ENCODE results near the gene GAMT. TPM values are rescaled to one million over a fixed set of nuclear protein-coding genes. Genes with fewer than 3 reads are reported as not detected.

GAMT gene
- total RNA-seq, 1 donor from 2014 or later = 15.5 TPM

DNA sequence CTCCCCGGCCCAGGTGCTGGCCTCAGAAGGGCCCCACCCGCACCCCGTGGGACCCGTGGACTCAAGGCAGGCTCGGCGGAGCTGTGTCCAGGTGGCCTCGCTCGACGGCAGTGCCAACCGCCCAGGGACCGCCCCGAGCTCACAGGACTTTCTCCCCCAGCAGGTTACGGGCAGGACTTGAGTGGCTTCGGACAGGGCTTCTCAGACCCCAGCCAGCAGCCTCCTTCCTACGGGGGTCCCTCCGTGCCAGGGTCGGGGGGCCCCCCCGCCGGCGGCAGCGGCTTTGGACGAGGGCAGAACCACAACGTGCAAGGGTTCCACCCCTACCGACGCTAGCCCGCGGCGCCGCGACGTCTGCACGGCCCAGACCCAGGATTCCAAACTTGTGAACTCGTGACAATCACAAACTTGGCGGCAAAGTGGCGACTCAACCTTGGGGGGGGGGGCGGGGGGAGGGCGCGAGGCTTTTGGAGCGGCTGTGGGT lies 33.3 kb upstream of the GAMT start:
- FAIRE-seq (no peak), DNase-seq (ENCODE audit: low spot score in 2 of 2) (no peak)

DNA sequence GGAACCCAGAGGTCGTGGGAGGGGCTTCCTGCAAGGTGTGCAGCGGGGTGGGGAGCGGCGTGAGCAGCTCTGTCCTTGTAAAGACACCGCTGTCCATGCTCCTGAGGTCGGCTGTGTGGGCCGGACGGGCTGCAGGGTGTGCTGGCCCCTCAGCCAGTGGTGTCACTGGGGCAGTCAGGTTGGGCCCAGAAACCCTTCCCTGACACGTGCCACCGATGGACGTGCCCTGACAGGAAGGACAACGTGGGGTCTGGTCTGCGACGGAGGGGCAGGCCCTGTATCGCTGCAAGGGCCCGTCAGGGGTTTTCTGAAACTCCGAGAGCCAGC lies 32.7 kb upstream of the GAMT start:
- FAIRE-seq (no peak), DNase-seq (ENCODE audit: low spot score in 2 of 2) (no peak)

DNA sequence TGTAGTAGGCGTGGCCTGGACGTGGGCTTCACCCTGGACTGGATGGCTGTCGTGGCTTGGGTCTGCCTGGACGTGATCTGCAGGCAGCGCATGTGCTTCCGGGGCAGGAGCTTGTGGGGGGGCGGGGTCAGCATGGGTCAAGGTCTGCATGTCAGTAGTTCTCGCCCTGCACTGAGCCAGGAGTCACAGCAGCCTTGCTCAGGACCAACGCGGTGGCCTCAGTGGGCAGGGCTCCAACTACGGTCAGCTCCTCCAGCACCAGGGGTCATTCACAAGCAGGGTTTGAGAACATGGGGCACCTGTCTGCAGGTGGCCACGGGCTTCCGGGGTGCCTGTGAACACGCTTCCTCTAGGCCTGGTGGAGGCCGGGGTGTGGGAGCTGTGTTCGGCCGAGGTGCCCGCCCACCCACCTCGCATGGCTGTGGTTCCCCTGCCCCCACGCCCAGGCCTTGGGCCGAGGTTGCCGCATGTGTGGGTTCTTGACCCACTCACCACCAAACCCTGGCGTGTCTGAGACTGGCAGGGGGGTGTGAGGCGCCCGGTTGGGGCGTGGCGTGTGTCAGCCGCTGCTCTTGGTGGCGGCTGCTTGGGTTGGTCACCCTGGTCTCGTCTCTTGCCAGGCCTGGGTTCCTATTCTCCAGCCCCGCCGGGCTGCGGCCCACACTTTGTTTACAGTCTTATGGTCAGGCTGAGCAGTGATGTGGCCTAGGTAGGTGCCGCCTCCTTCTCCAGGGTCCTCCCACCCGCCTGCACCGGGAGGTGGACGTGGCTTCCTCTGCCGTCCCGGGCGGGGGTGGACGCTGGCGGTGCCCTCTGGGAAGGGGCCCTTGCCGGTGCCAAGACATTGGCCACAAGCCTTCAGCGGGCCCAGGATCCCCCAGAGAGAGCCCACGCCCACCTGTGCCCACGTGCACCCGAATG lies 32.0 kb upstream of the GAMT start:
- DNase-seq (ENCODE audit: low spot score in 2 of 2) = no peak

DNA sequence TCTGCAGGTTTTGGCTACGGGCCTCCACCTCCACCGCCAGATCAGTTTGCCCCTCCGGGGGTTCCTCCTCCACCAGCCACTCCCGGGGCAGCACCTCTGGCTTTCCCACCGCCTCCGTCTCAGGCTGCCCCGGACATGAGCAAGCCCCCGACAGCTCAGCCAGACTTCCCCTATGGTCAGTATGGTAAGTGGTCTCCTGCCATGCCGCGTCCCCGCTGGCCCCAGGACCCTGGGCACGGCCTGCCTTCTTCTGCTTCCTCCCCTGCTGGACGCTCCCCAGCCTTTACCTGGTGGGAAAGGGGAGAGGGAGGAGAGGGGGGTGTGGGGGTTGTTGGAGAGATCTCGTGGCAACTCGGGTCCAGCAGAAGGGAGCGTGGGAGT lies 31.2 kb upstream of the GAMT start:
- FAIRE-seq = no peak

More for the DNA sequence above, 32.0 kb upstream of the GAMT start:
- FAIRE-seq = no peak

DNA sequence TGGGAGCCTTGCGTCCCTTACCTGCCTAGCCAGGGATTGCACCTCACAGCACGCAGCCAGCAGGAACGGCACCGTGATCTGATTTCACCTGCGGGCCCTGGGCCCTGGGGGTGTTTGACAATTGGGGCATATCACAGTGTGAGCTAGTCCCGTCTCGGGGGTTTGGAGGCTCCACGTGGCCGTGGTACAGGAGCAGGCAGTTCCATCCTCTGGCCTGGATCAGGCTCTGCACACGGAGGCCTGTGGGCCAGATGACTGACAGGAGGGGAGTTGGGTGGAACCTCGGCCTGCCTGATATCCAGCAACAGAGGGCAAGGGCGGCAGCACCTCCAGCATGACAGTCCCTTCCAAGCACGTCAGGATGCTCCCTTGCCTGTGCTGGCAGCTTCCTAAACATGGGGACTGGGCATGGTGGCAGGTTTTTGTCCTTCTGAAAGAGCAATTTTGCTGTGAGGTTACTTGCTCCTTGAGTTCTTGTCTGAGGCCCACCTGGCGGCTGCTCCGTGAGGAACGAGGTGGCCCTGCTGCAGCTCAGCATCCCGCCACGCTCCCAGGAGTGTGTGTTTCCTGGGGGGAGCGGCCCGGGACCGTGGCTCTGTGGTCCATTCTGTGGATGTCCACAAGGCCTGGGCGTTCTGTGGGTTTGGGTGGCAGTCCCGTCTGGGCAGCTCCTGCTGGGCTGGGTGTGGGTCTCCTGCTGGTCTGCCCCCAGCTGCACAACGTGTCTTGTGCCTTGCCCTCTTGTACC lies 30.6 kb upstream of the GAMT start:
- FAIRE-seq (no peak), DNase-seq (ENCODE audit: low spot score in 2 of 2) (no peak)

More for the DNA sequence above, 31.2 kb upstream of the GAMT start:
- no peak for DNase-seq (ENCODE audit: low spot score in 2 of 2)

DNA sequence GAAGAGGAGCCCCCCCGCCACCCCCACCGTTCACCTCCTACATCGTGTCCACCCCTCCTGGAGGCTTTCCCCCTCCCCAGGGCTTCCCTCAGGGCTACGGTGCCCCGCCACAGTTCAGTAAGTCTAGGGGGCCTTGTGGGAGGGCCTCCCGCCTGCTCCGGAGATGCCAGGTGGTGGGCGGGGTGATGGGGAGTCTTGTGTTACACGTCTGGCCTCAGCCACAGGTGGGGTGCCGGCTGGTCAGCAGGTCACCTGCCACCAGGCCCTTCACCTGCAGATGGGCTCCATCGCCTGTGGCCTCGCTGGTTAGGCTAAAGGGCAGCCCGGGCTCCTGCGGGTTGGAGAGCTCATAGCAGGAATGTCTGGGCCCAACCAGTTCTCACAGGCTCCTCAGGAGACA lies 28.9 kb upstream of the GAMT start:
- no peak for DNase-seq (ENCODE audit: low spot score in 2 of 2)
- no peak for FAIRE-seq

DNA sequence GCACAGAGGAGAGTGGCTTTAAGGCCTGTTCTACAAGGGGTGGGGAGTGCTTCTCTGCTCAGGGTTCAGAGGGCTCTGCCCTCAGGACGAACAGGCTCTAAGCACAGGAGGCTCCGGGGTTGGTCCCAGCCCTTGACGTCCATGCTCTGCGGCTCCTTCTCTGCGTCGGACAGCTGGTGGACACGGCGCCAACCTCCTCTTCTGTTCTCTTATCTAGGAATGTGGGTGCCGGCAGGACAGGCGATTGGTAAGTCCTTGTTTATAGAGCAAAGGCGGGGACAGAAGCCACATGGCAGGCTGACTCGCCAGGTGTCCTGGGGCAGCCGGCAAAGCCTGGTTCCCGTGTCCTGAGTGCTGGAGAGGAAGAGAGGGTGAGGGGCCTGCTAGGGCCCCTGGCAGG lies 28.4 kb upstream of the GAMT start:
- no peak for DNase-seq (ENCODE audit: low spot score in 2 of 2)
- FAIRE-seq = no peak

DNA sequence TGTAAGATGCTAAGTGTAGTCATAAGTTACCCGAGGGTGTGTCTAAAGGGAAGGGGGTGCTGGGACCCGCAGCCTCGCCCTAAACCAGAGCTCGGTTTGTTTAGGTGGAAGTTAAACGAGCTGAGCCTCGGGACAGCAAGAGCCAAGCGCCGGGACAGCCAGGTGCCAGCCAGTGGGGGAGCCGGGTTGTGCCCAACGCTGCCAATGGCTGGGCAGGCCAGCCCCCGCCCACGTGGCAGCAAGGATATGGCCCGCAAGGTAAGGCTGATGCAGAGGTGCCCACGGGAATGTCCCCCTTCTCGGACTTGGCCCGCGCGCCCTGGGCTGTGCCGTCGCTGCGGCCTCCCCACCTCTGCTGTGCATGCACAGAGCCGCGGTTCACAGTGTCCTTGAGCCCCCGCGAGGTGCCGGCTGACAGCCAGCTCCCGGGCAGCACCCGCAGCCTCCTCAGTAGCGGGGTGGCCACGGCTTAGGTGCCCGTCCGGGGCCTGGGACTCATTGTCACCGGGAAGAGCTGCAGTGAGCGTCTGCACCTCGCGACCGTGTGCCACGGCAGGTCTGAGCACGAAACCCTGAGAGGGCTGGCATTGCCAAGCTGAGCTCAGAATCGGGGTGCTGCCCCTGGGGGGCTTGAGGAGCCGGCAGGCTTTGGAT lies 27.5 kb upstream of the GAMT start:
- FAIRE-seq (no peak), DNase-seq (ENCODE audit: low spot score in 2 of 2) (no peak)

DNA sequence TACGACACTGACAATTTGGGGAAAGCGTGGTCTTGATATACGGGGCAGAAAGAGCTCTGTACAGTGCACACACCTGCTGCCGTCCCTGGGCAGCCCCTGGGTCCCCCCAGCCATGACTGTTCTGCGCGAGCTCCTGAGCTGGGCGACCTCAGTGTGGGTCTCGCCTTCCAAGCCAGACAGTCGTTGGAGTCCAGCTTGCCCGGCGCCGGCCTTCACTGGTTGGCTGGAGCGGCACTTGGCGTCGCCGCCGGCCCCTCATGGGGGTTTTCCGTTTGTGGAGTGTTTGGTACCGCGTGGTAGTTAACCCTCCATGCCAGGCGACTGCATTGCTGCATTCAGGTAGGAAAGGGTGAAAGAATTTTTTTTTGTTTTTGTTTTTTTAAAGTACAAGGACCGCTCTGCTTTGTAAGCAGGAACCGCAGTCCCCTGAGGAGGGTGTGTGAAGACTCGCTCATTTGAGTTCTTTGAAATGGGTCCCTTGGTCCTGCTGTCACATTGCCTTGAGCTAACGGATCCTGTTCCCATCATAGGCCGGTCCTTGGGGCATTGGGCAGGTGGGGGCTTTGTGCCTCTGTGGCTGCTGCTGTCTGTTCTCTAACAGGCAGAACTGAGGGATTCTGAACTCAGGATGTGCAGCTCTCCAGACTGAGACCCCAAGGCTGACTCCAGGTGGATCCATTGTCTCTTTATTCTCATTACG lies 26.0 kb upstream of the GAMT start:
- FAIRE-seq = no peak

DNA sequence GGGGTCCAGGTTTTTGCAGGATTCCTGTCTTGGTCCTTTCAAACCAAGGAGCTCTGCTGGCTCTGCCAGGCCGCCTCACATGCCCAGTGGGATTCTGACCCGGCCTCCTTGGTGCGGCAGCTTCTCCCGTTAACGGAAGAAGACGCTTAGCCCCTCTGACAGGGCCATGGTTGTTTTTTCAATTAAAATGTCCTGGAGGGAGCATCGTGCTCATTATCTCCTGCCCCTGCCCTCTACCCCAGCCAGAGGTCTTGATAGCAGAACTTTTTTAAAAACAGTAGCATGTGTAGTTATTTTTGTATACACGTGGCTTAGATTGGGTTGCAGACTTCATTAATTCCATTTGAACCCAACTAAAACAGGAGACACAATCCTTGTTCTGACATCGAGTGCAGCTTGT lies 25.4 kb upstream of the GAMT start:
- DNase-seq (ENCODE audit: low spot score in 2 of 2) (no peak), FAIRE-seq (no peak)

More for the DNA sequence above, 26.0 kb upstream of the GAMT start:
- DNase-seq (ENCODE audit: low spot score in 2 of 2) = no peak

DNA sequence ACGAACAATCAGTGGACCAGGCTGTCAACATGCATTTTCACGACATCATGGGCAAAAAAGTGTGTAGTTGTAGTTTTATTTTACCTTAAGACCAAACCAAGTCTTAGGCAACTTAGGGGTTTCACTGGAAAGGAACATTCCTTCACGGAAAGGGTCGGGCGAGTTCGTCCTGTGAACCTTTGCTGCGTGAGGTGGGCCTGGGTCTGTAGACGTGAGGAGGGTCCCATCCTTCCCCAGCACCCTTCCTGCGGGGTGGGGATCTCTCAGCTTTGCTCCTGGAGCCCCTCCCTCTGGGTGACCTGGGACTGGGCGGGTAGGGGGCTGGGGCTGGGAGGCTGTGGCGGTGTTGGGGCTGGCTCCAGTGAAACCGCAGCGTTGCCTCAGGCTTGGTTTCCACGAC lies 24.6 kb upstream of the GAMT start:
- no peak for DNase-seq (ENCODE audit: low spot score in 2 of 2)
- no peak for FAIRE-seq

DNA sequence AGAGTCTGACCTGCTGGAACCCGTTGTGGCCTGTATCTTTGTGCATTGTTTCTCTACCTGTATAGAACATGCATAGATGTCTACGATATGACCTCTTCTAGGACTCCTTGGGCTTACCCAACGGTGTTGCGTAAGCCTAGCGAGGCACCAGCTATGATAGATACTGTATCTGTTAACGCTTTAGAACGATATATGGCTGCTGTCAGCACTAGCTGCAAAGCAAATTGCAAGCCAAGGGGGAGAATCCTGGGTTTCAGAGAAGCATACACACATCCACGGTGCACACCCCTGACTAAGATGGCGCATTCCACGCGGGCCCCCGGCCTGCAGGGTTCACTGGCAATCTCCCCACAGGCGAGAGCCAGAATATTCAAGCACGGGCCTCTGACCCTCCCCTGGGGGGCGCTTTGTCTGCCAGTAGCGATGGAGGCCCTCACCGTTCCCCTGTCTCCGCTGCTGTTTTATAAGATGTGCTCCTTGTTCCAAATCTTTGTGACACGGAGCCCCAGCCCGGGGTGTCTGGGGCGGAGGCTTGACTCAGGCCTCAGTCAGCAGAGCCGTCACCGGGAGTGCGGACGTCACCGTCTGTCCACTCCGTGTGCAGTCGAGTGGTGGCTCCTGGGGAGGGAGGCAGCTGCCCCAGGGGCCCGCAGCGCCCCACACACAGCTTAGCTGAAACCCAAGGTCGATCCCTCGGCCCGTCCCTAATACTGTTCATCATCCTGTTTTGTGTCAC lies 23.9 kb upstream of the GAMT start:
- DNase-seq (ENCODE audit: low spot score in 2 of 2) = no peak
- FAIRE-seq = no peak

DNA sequence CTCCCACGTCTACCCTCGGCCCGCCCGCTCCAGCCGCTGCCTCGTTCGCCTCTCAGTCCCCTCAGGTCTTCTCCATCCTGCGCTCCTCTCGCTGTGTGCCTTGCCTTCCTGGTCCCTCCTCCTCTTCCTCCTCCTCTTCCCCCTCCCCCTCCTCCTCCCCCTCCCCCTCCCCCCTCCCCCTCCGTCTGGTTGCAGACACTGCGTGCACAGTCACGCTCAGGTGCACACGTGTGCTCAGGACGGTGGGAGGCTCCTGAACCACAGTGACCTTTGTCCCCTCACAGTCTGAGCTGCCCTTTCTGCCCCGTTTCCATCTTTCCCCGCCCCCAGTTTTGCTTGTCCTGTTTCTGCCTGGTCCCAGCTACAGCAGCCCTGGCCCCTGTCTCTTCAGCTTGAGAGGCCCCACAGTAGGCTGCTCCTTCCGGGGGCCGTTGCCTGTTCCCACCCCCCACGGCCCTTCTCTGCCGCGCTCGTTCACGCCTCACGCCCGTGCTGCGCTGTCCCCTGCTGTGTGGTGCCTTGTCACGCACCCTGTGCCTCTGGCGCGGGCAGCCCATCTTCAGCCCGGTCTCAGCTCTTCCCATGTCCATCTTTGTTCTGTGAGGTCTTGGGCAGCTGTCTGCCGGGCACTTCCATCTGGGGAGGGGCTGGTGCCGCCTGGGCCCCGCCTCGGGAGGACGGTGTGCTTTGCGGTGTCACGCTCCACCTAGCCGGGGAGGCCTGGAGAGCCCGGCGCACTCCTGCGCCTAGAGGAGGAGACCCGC lies 23.0 kb upstream of the GAMT start:
- DNase-seq (ENCODE audit: low spot score in 2 of 2) = no peak
- FAIRE-seq = no peak

DNA sequence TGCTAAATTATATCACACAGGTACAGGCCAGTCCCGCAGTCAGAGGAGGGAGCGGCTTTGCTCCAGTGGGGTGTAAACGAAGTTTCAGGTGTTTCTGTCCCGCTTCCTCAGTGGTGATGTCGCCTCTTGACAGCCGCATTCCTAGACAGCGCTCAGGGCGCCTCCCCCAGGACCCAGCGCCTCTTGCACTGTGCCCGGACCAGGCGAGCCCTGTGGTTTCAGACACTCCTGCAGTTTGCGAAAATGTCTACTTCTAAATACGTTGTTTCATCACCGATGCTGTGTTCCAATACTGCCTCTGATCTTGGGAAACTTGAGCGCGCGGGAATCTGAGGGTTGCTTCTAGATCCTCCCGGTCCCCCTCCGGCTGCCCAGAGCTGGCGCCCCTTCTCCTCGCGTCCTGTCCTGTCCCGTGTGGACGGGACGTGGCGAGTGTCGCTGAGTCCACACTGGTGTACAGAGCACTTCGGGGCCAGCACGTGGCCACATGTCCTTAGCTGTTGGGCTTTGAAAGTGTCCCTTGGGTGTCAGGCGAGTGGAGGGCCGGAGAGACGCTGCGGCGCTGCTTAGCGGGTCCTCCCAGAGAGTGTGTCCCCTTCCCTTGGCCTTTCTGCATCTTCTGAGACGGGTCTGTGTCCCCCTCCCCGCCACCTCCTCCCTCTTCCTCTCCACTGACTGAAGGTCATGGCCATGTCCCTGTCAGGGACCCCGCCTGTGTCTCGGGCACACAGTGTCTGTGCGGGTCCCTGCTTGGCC lies 22.3 kb upstream of the GAMT start:
- DNase-seq (ENCODE audit: low spot score in 2 of 2) = no peak
- no peak for FAIRE-seq

DNA sequence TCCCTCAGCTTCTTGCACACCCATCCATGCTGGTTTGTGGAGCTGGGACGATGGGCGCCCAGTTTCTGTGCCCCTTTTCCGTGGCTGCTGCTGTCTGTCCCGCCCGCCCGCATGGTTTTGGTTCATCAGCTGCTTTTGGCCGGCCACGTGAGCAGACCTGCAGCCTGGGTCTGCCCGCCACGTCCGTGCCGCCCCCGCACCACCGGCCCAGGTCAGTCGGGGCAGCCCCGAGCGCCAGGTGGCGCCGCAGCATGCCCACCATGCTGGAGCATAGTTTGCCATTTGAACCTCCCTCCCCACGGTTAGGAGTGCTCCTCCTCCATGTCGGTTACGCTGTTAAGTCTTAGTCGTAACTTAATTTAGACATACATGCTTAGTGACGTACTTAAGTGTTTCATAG lies 21.6 kb upstream of the GAMT start:
- FAIRE-seq (no peak), DNase-seq (ENCODE audit: low spot score in 2 of 2) (no peak)

DNA sequence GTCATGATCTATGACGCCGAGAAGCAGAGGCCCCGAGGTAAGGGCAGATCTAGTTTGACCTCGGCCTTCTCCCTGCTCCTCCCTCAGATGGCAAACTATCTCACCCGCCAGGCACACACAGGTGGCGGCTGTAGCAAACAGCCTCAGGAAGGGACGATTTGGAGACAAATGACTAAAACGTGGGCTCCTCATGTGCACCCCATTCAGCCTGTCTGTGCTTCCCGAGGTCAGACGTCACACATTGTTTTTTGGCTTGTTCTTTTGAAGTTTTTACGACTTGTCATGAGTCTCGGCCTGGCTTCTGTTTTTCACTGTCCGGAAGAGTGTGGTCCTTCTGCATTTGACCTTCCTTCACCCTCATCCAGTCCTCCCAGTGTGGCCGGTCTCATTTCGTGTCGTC lies 21.0 kb upstream of the GAMT start:
- DNase-seq (ENCODE audit: low spot score in 2 of 2) (no peak), FAIRE-seq (no peak)

DNA sequence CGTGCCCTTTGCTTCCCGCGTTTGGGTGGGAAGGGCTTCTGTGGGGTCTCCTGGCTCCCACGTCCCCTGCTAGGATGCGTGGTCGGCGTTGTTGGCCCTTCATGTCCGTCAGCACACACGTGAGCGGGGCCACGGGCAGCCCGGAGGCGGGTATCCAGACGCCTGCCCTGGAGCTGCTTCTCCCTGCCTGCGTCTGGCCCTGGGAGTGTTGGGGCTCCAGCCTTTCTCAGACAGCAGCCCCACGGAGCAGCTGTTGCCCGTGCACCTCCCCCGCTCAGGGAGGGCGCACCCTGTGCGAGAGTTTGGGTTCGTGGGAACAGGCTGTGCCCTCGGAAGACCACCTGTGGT lies 20.6 kb upstream of the GAMT start:
- DNase-seq (ENCODE audit: low spot score in 2 of 2) (no peak), FAIRE-seq (no peak)

DNA sequence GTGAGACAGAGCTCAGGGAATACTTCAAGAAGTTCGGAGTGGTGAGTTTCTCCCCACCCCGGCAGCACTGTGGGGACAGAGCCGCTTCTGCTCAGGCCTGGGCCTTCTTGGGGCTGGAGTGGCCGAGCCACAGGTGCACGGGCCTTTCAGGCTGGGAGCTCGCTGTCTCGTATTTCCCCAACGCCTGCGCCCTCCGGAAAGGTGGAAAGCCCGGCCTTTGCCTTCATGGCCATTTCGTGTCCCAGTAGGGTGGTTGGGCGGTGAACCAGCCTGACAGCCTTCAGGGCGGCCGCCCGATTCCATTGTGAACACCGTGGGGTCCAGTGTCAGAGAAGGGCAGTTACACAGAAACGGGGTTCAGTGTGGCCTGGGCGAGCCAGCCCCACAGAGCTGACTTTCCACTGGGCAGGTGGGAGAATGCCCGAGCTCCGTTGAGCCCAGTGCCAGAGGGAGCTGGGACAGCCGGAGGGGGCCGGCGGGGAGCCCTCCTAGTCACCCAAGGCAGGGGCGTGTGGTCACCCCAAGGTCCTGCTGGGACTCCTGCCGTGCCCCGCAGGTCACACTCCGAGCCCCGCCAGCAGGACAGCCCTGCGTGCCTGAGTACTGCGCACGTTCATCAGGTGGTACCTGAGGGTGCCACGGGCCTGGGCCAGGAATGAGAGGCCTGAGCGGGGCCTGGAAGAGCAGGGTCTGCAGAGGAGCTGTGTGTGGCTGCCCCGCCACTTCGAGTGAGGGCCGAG lies 20.0 kb upstream of the GAMT start:
- no peak for DNase-seq (ENCODE audit: low spot score in 2 of 2)
- FAIRE-seq = no peak

All from frontal cortex (tissue), 4 donors.